NOMO-1 treated with dmso at 0.1 percent for 144 hours (cell line): Measurements from ENCODE around the gene CDT1.

Experiments used
- DNase-seq: peaks from one replicate; lab custom pipeline; 2025; ENCODE audit not compliant: unreplicated experiment; lab: John Stamatoyannopoulos, UW

Gene CDT1

DNA sequence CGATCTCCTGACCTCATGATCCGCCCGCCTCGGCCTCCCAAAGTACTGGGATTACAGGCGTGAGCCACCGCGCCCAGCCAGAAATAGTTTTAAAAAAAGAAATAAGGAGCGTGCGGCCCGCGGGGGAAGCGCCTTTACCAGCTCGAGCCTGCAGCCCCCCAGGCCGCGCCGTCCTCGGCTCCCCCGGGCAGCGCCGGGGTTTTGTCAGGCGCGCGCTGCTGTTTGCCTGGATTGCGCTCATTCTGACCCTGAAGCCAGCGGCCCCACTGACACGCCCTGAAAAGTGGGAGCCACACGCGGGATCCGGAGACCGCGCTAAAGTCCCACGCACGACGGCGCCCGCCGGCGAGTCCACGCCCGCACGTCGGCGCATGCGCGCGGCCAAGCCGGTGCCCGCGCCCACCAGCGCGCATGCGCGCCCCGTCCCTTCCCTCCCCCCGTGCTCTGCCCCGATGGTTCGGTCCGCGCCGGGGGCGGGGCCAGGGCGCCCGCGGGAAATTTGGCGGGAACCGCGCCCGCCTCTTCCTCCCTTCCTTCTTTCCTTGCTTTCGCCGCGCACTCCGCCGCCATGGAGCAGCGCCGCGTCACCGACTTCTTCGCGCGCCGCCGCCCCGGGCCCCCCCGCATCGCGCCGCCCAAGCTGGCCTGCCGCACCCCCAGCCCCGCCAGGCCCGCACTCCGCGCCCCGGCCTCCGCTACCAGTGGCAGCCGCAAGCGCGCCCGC lies at the start of gene CDT1:
TSS of gene CDT1 (plus strand) at position 526 of the 724 bp plus-strand sequence. CDS start at position 569, 43 bp downstream.
- peak; percentile 75 for DNase-seq

DNA sequence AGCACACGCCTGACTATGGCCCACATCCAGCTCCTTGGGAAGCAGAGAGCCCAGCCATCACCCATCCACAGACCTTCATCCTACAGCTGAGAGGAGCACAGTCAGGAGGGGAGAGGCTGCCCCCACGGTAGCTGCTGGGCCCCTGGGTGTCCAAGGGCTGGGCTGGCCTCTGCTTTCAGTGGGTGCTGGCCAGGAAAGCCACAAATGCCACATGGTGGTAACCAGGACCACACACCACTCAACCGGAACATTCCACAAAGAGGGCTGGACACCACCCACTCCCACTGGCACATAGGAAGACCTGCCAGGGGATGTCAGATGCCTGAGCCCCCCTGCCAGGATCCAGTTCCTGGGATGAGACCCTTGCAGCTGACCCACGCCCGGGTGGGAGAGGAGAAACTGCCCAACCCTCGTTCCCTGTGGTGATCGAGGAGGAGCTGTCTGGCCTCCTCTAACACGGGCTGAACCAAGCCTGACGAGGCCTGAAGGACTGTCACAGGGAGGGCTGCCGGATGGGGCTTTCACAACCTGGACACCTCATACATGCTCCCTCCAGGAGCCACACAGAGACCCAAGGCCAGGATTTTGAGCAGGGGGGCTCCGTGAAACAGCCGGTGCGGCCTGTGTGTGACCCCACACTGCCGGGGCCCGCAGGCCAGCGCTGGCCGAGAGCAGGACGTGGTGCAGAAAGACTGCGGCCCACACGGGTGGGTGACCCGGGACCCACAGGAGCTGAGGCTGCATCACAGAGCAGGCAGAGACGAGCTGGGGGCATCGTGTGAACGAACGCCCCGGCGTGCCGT lies 49.3 kb upstream of the CDT1 start:
- DNase-seq, result no peak

DNA sequence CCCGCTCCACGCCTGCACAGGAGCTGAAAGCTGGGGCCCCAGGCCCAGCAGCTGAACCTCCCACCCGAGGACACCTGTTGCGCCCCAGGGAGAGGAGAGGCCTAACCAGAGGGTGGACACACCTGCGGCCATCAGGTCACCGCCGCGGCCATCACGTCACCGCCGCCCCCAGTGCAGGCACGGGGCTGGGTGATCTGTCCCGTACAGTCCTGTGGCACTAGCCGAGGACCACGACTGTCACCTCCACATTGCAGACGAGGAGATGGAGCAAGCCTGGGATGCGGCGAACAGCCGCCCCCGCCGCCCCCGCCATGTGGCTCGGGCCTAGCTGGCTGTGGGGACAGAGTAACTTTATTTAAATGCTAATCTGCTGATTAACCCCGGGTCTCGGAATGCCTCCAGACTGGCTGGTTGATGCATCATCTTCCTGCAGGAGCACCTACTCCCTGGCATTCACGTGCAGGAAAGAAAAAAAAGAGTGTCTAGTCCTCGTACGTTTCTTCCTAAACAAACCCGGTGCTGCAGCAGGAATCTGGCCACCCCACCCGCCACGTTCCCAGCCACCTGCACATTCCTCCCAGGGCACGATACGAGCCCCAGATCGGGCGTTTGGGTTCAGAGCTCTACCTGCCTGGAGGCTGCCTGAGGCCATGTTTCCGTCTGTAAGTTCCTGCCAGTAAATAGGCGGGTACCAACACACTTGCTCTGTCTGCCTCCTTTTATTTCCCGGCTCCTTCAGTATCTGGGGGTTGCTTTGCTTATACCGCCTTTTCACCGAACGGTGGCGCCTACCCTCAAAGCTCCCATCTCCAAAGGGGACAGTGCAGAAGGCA lies 48.5 kb upstream of the CDT1 start:
- no peak for DNase-seq

DNA sequence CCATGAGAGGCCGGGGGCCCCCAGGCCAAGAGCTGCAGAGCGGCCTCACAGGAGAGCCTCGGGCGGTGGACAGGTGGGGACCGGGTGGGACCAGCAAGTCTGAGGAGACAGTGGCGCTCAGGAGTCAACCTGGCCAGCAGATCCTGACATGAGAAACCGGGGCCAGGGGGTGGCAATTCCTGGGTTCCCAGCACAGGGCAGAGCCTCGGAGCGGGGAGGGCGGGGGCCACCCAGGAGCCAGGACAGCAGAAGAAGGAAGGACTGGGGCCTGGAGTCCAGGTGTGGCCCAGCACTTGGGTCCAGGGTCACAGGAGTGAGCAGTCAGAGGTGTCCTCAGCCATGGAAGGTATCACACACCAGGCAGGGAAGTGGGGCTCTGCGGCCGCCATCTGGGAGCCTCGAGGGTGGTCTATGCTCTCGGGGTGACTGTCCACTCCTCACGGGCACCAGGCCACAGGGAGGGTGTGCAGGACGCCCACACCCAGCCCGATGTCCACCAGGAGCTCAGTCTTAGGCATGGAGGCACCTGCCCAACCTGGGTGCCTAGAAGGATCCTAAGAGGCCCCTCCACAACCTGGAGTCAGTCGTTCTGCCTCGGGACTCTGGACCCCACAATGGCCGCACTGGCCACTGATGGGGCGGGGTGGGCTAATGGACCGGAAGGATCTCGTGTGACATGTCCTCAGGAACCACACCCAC lies 47.7 kb upstream of the CDT1 start:
- no peak for DNase-seq

DNA sequence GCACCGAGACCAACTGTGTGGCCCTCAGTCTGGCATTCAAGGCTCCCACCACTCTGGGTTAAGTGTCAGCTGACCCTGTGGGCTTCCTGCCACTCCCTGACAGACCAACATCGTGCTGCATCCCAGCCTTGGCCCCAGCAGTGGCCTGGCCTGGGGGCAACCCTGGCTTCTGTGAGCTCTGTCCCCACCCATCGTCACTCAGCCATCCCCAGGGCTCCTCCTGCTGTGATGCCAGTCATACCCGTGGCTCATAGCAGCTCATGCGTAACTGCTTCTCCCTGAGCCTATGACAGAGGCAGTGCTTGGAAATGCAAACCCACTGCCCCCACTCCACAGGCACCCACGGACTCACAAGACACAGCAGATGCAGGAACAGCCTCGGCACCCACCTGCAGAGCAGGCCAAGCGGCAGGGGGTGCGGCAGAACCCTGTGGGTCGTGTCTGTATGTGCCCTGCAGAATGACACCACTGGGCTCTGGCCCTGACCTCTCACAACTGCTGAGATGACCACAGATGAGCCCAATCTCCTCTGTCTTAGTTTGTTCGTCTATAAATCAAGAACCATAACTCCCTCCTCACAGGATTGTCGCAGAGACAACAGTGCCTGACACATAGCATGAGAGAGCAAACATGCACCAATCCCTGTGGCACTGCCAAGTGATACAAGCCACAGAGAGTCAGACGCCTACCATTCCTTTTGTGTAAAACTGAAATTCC lies 45.2 kb upstream of the CDT1 start:
- DNase-seq, result no peak

DNA sequence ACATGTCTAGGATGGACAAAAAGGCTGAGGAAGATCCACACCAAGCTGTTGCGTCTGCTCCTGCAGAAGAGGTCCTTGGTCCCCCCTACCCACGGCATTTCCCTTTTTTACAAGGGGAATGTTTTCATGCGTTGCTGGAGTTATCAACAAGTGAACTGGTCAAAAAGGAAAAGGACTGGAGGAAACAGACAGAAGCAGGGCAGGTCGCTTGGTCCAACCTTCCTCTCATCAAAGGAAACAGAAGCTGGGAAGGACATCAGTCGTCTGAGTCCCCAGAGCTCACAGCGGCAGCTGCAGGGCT lies 44.7 kb upstream of the CDT1 start:
- DNase-seq, result no peak

DNA sequence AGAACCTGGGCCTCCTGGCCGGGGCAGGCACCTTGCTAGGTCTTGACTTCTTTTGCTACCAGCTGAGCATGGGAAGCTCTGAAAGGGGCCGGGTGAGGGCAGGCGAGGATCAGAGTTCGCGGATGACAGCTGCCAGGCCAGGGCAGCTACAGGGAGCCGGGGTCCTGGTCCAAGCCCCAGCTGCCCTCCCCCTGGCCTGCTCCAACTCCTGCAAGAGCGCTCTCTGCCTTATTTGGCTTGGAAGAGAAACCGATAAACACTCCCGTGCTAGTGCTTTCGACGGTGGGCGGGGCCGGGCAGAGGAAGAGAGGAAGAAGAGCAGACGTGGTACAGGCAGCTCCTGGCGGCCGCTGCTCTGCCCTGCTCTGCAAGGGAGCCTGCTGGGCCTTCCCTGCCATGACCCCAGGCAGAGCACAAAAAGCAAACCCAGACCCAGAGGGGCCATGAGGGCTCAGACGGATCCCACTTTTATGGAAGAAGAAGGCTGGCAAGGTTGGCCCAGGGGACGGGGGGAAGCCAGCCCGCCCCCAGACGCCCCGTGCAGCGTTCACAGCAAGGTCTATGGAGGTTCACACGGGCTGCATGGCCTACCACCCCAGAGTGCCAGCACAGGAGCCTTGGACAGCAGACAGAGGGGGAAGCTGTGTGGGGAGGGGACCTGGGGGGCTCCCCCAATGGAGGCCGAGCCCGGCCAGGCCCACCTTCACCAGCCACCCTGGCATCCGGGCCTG lies 44.2 kb upstream of the CDT1 start:
- no peak for DNase-seq

DNA sequence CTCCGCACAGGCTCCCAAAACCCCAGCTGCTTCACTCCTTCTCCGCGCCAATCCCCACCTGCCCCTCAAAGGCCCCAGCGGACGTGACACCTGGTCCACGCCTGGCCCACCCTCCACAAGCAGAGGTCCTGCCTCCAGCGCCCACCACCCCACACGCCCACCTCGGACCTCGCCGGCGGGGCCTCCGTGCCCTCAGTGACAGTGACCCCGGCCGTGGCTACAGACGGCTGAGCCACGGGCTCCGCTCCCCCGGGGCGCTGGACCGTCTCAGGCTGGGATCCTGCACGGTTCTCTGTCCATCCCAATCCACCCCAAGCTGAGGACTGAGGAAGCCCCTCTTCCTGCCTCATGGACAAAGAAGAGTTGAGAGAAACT lies 43.6 kb upstream of the CDT1 start:
- DNase-seq, result no peak

DNA sequence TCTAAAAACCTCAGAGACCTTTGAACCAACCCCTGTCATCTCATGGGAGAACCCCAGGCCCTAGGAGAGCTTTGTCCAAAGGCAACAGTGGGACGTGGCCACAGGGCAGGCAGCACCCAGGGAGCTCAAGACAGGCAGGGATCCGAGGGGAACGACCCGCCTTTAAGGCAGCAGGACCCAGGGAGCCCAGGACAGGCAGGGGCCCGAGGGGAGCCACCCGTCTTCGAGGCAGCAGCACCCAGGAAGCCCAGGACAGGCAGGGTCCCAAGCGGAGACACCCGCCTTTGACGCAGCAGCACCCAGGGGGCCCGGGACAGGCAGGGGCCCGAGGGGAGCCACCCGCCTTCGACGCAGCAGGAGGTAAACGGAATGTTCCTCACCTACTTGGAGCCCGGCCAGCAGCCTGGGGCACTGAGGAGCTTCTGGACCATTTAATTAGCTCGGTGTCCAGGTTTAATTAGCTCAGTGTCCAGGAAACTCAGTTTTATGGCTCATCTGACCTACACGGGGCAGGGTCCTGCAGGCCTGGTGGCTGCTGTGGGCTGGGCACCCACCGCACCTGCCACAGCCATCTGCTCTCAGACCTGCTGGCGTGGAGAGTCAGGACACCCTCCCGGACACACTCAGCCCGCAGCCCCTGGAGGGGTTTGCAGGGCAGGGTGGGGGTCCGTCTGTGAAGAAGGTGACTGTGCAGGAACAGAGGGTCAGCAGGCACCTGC lies 43.0 kb upstream of the CDT1 start:
- DNase-seq, result no peak

DNA sequence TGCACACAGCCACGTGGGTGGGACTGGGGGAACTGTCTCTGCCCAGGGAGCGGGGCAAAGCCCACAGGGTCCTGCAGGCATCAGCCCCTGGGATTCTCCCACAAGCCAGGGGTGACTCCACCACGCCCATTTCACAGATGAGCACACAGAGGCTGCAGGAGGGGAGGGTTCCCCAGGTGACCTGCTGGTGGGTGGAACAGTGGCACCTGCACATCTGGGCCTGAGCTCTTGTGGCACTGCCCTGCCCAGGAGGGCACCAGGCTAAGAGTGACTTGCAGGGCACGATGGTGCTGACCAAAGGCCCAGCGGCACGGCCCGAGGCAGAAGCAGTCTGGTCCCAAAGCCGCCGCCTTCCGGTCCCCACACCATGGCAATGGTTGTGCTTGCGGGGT lies 42.5 kb upstream of the CDT1 start:
- no peak for DNase-seq

DNA sequence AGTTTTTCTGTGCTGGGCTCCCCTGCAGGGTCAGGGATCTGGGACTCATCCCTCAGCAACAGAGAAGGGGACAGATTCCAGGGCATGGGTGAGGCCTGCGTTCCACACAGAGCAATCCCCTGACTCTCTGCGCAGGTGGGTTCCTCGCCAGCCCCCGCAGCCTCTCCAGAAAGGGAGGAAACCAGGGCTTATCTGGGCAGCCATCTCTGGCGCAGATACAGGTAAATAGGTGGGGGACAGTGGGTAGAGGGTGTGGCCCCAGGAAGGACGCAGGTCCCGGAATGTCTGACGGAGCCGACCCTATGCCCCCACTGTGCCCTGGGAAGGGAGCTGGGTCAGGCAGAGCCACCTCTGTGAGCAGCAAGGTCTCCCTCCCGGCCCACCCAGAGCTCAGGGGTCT lies 41.8 kb upstream of the CDT1 start:
- DNase-seq, result no peak

DNA sequence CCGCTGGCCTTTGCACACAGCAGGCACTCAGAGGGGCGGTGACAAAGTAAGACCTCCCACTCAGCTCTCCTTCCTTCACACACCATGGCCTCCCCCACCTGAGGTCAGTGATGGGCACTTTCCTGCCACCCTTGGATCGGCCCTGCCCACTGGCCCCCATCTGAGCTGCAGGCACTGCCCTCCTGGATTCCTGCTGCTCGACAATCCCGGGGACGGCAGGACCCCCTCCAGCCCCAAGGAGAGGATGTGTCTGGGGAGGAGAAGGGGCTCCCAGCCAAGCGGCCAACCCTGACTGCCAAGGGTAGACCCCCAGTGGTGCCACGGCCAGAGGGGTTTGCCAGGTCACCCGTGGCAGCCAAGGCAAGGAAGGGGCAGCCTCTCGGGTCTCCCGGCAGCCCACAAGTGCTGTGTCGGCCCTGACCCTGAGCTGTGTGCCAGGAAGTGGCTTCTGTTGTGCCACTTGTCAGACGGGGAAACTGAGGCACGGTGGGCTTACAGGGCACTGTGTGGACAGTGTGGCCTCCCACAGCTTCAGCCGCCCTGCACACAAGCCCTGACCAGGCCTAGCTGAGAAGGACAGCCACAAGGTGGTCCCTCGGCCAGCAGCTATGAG lies 41.2 kb upstream of the CDT1 start:
- DNase-seq, result no peak

DNA sequence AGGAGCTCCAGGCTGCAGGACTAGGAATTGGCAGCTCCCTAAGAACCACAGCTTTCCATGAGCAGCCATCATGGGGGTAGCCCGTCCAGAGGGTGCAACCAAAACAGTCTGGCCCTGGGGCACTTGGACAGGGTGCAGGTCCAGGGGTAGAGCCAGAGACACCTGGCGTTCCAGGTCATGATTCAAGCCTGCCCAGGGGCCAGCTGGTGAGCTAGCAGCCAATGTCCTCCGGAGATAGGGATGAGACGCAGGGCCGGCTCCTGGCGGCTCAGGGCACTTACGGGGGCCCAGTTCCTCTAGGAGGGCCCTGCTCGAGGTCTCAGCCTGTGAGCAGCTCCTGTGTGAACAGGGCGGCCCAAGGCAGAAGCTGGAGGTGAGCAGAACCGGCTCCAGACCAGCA lies 40.6 kb upstream of the CDT1 start:
- no peak for DNase-seq

DNA sequence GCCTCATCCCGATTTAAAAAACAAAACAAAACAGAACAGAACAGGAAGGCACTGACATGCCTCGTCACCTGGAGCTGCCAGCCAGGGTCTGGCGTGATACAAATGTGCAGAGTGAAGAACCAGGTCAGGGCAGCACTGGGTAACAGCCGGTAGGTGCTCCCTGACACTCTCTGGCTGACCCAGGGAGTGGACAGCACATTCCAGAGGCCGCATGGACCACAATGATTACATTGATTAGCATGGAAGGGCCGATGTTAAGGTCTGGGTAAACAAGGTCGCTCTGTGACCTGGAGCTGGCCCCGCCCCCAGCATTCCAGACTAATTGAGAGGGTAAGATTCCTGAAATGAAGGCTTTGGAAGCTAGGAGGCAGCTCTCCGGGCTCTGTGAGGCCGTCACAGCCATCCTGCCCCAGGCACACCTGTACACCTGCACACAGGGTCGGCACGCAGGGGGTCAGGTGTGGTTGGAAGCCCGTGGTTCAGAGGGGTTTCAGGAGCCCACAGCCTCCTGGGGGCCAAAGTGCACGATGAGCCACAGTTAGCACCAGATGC lies 40.0 kb upstream of the CDT1 start:
- no peak for DNase-seq

DNA sequence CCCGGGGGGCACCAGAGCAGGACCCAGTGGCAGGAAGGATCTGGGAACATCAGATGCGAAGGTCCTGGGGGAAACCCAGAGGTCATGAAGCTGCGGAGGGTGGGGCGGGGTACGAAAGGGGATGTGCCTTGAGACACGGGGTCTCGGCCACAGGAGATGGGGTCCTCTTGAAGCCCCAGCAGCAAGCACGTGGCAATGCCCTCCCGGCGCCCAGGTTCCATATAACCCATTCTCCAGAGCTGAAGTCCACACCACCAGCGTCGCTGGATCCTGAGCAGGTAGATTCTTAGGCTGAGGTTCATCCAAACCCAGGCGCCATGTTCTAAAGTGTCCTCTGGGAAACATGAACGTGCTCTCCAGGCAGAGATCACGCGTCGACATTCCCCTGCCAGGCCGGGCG lies 39.5 kb upstream of the CDT1 start:
- no peak for DNase-seq

DNA sequence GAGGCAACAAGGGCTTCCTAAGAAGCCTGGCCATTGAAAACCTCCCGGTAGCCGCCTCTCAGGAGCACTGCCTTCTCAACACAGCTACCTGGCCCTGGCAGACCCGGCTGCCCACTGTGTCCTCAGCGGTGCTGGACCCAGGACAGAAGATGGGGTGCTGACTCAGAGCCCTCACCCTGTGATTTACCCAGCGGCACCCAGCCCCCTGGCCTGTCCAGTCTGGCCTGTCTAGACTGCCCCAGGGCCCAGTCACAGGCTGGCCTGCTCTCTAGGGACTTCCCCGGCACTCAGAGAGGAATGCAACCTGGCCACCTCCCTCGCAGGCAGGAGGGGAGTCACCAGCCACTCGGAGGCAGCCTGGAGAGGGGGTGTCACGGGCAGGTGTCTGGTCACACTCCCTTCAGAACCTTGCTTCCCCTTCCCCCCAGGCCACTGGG lies 38.7 kb upstream of the CDT1 start:
- DNase-seq, result no peak

DNA sequence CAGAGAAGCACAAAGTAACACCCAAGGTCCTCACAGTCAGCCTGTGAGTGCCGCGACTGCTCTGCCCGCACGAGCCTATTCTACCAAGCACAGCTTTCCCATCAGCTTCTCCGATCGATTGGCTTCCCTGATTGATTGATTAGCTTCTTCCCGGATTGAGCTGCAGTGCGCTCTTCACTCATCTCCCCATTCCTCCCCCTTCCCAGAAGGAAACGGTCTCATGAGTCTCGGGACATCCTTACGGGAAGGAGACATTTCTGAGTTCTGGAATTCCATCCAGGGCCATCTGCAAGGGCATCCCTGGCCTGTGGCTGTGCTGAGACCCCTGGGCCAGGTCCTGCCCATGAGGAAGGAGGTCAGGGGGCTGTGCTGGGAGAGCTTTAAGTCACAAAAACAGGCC lies 36.6 kb upstream of the CDT1 start:
- no peak for DNase-seq

DNA sequence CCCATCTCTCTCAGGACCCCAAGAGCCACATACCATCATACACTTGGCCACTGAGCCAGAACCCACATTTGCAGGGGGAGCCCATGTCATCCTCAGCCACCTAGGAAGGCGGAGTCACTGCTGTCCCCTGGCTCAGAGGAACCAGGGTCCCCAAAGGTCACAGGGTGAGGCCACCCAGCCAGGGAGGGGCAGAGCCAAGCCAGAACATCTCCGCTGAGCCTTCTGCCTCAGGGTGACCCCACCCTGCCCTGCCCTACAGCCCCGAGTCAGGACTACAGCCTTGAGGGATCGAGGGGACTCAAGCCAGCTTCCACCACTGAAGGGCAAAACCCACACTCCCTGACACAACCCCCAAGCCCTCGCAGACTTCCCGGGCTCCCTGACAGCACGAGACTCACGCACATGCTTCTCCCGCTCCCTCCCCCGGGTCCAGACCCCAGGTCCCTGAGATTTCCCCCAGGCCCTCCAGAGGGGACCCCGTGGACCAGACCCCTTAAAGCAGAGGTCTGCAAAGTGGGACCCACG lies 36.0 kb upstream of the CDT1 start:
- DNase-seq, result no peak
